Tibial nerve (tissue), 4 donors: Measurements from ENCODE around the gene BCAS3.

Experiments used
- CTCF ChIP-seq, 5 experiments: fragments of 200-600 bp in 3 of 5; fragments of 450-650 bp in 2 of 5; sonication (generic) in 3 of 5; IDR thresholded peaks; one replicate each; pipeline ENCODE4 v1.5.1; 2016 to 2019; ENCODE audit warnings: antibody characterized with exemption in 5 of 5, mild to moderate bottlenecking in 3 of 5, moderate library complexity in 2 of 5
- EP300 ChIP-seq, 2 donors: sonication (generic); formaldehyde crosslinking; IDR thresholded peaks; one replicate each; pipeline ENCODE4 v1.6.1; 2017; ENCODE audit warnings: antibody characterized with exemption in 2 of 2, mild to moderate bottlenecking in 1 of 2
- POLR2A ChIP-seq, 2 donors: fragments of 450-650 bp; IDR thresholded peaks; one replicate each; pipeline ENCODE4 v1.6.1; 2017; ENCODE audit warnings: antibody characterized with exemption in 2 of 2, mild to moderate bottlenecking in 2 of 2, moderate library complexity in 2 of 2

DNA sequence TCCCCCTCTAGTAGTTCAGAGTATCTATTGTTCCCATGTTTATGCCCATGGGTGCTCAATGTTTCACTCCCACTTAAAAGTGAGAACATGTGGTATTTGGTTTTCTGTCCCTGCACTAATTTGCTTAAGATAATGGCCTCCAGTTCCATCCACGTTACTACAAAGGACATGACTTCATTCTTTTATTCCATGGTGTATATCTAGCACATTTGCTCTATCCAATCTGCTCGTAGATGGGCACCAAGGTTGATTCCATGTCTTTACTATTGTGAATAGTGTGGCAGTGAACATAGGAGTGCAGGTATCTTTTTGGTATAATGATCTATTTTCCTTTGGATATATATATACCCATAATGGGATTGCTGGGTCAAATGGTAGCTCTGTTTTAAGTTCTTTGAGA, 552.8 kb downstream of the BCAS3 start:
- TF ChIP-seq CTCF (IDR thresholded peaks at IDR 0.05) (no peak), POLR2A (IDR thresholded peaks at IDR 0.05) (no peak), EP300 (IDR thresholded peaks at IDR 0.05) (no peak)
